DOHH2 (cell line): Measurements from ENCODE around the gene RPL39.

ENCODE experiments used
- CTCF ChIP-seq: fragments of 200-600 bp; sonication (generic); IDR thresholded peaks from one replicate; pipeline ENCODE4 v1.5.1; 2014; ENCODE audit warnings: antibody characterized with exemption, mild to moderate bottlenecking, low read depth, low read length; ENCODE audit not compliant: poor library complexity, severe bottlenecking
- EZH2phosphoT487 ChIP-seq: fragments of 200-600 bp; sonication (generic); IDR thresholded peaks from 2 replicates; pipeline ENCODE4 v1.6.1; 2017; ENCODE audit warnings: borderline replicate concordance, mild to moderate bottlenecking, antibody characterized with exemption, low read length, moderate library complexity, mixed read lengths

GRCh38 chrX:119758731-119759247 is 32.6 kb downstream of the RPL39 start:
- no peak for TF ChIP-seq CTCF
- TF ChIP-seq EZH2phosphoT487, result no peak
